K562 (cell line): ENCODE results near the gene FZD4. TPM values are rescaled to one million over a fixed set of nuclear protein-coding genes. Genes with fewer than 3 reads are reported as not detected.
A peak's percentile ranks its signal among the peaks of the same experiment; 100 is the strongest.

Experiments used
- ATF7 ChIP-seq: fragments of 450-650 bp; IDR thresholded peaks from 2 replicates; pipeline ENCODE4 v1.7.1; 2014; ENCODE audit warnings: mild to moderate bottlenecking, moderate library complexity
- CAMTA2 ChIP-seq: fragments of 250-450 bp; sonication (Bioruptor Pico); conservative IDR thresholded peaks from 2 replicates; pipeline ENCODE4 v1.5.1; 2022
- CBX8 ChIP-seq: fragments of 200-600 bp; sonication (generic); IDR thresholded peaks from 2 replicates; pipeline ENCODE4 v1.6.1; 2012; ENCODE audit warnings: borderline replicate concordance, mixed run types, low read depth, mild to moderate bottlenecking, moderate library complexity, mixed read lengths, low read length, control low read depth, inconsistent platforms; ENCODE audit not compliant: poor library complexity, severe bottlenecking; ENCODE audit errors: extremely low read depth
- CTBP1 ChIP-seq: fragments of 450-650 bp; IDR thresholded peaks from 2 replicates; pipeline ENCODE4 v1.6.1; 2016; ENCODE audit warnings: borderline replicate concordance
- DEAF1 ChIP-seq: fragments of 450-650 bp; formaldehyde crosslinking; IDR thresholded peaks from 2 replicates; pipeline ENCODE4 v1.4.0; 2020; ENCODE audit warnings: mild to moderate bottlenecking, moderate library complexity
- HDAC1 ChIP-seq, 2 experiments: fragments of 450-650 bp; IDR thresholded peaks; 2 replicates each; pipeline ENCODE4 v1.6.1; 2016 to 2017; ENCODE audit warnings: inconsistent platforms in 1 of 2, mild to moderate bottlenecking in 1 of 2, moderate library complexity in 1 of 2
- MCM3 ChIP-seq: fragments of 450-650 bp; IDR thresholded peaks from 2 replicates; pipeline ENCODE4 v1.6.1; 2016
- PHF20 ChIP-seq: fragments of 450-650 bp; IDR thresholded peaks from 2 replicates; pipeline ENCODE4 v1.6.1; 2018; ENCODE audit not compliant: partially characterized antibody
- RBM25 ChIP-seq: fragments of 200-400 bp; formaldehyde crosslinking; IDR thresholded peaks from 2 replicates; pipeline ENCODE4 v1.6.1; 2018; ENCODE audit warnings: low read length, low read depth, moderate library complexity; ENCODE audit not compliant: severe bottlenecking
- ZNF143 ChIP-seq: sonication (generic); formaldehyde crosslinking; IDR thresholded peaks from 2 replicates; pipeline ENCODE4 v1.9.0; 2022; ENCODE audit warnings: mild to moderate bottlenecking, missing genetic modification reagents
- ZNF431 ChIP-seq: sonication (generic); formaldehyde crosslinking; IDR thresholded peaks from 2 replicates; pipeline ENCODE4 v1.8.0; 2022; ENCODE audit warnings: mild to moderate bottlenecking, missing genetic modification reagents
- ZNF695 ChIP-seq: fragments of 450-650 bp; formaldehyde crosslinking; IDR thresholded peaks from 2 replicates; pipeline ENCODE4 v1.4.0; 2020; ENCODE audit warnings: mild to moderate bottlenecking, moderate library complexity
- polyA plus RNA-seq, 8 experiments: library from polyadenylated mRNA; depleted of rRNA in 4 of 8; stranded (reverse) in 5 of 8; unstranded in 3 of 8; fragments of >200 nt; fragmentation: Nextera tagmentation in 2 of 8; fragmentation: Illumina TruSeq in 1 of 8; extraction: Ambion mirVana in 2 of 8; extraction: Trizol in 1 of 8; gene quantifications; 2 replicates each; pipeline versions ENCODE4 v1.2.1 to v1.2.3, GENCODE V29; 2011 to 2014; ENCODE audit warnings: inconsistent platforms in 1 of 8, missing spikeins in 1 of 8
- total RNA-seq, 7 experiments: library from RNA; depleted of rRNA in 6 of 7; stranded (reverse); fragments of >200 nt in 6 of 7; fragmentation: Illumina TruSeq in 2 of 7; extraction: Trizol in 2 of 7; gene quantifications; 2 replicates each; pipeline versions ENCODE4 v1.2.1 to v1.2.3, GENCODE V29; 2011 to 2021; ENCODE audit warnings: low replicate concordance in 1 of 7
- TF ChIP-seq, protein P1 (sequence below), 2 experiments: fragments of 450-650 bp in 1 of 2; sonication (generic) in 1 of 2; formaldehyde crosslinking in 1 of 2; IDR thresholded peaks; 2 replicates each; pipeline versions ENCODE4 v1.7.1 to v1.9.0; 2016 to 2022; ENCODE audit warnings: inconsistent platforms in 1 of 2, mild to moderate bottlenecking in 1 of 2, missing genetic modification reagents in 1 of 2
- TF ChIP-seq, protein P2 (sequence below), 3 experiments: IDR thresholded peaks in 2 of 3; conservative IDR thresholded peaks in 1 of 3; 2 replicates each; pipeline ENCODE4 v1.5.1; 2011 to 2012; ENCODE audit warnings: low read length in 3 of 3, mild to moderate bottlenecking in 3 of 3, control low read depth in 2 of 3, improper control_type of control experiment in 1 of 3, inconsistent platforms in 1 of 3, low read depth in 1 of 3, mixed read lengths in 1 of 3, moderate library complexity in 1 of 3; ENCODE audit not compliant: insufficient read depth in 2 of 3

The FZD4 gene
- total and polyA plus RNA-seq, 9 of the 15 experiments (the other 6 are each of a cell fraction or from before 2014, with no cell fraction given), result 1.2 to 7.9 (median 5.8) TPM

DNA sequence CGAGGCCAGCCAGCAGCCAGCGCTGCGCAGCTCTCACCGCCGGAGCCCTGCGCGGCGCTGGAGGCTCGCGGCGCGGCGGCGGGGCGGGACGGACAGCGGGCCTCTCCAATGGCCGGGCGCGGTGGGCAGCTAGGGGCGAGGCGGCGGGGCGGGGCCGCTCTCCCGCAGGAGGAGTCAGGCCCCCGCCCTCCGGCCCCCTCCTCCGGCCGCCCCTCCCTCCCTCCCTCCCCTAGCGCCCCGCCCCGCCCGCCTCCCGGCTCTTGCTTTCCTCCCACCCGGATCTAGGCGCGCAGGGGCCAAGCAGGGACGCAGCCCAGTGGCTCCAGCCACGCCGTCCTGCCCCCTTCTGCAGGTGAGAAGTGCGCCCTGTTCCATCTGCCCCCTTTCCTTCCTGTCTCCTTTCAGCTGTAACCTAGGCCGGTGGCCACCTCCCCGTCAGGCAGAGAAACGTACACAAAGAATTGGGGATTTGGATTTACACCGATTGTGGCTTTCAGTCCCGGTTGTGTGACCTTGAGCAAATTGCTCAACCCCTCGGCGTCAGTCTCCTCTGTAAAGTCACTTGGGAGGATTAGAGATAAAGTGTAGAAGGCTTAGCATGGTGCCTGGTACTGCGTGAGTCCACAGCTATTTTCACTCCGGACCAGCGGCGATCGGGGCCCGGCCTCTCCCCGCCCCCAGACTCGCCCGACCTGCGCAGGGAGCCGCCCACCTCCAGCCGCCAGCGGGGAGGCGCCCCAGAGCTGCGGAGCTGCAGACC is at the start of gene FZD4 (continued):
- TF ChIP-seq, protein P1, sequence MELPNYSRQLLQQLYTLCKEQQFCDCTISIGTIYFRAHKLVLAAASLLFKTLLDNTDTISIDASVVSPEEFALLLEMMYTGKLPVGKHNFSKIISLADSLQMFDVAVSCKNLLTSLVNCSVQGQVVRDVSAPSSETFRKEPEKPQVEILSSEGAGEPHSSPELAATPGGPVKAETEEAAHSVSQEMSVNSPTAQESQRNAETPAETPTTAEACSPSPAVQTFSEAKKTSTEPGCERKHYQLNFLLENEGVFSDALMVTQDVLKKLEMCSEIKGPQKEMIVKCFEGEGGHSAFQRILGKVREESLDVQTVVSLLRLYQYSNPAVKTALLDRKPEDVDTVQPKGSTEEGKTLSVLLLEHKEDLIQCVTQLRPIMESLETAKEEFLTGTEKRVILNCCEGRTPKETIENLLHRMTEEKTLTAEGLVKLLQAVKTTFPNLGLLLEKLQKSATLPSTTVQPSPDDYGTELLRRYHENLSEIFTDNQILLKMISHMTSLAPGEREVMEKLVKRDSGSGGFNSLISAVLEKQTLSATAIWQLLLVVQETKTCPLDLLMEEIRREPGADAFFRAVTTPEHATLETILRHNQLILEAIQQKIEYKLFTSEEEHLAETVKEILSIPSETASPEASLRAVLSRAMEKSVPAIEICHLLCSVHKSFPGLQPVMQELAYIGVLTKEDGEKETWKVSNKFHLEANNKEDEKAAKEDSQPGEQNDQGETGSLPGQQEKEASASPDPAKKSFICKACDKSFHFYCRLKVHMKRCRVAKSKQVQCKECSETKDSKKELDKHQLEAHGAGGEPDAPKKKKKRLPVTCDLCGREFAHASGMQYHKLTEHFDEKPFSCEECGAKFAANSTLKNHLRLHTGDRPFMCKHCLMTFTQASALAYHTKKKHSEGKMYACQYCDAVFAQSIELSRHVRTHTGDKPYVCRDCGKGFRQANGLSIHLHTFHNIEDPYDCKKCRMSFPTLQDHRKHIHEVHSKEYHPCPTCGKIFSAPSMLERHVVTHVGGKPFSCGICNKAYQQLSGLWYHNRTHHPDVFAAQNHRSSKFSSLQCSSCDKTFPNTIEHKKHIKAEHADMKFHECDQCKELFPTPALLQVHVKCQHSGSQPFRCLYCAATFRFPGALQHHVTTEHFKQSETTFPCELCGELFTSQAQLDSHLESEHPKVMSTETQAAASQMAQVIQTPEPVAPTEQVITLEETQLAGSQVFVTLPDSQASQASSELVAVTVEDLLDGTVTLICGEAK (IDR thresholded peaks at IDR 0.05), result 0 out of 2 replicates have a peak, but pooled peaks have one; percentile 20
- TF ChIP-seq, protein P1 (CRISPR knock-in tag; IDR thresholded peaks at IDR 0.05), result no peak
- TF ChIP-seq CTBP1 (peak; percentile 61), ZNF695 (no peak), ZNF431 (CRISPR knock-in tag) (peak; percentile 58; the same call in 1 of the 2 replicates), DEAF1 (CRISPR knock-in tag) (no peak), PHF20 (peak; percentile 38), MCM3 (no peak), CBX8 (no peak), ZNF143 (no peak), HDAC1 (IDR thresholded peaks at IDR 0.05) (peak in 1 of 2 experiments; percentile 73; a peak in 1 of 4 replicates), CAMTA2 (CRISPR knock-in tag) (no peak), RBM25 (peak; percentile 95), ATF7 (peak; percentile 12; the same call in 1 of the 2 replicates)
- TF ChIP-seq, protein P2, sequence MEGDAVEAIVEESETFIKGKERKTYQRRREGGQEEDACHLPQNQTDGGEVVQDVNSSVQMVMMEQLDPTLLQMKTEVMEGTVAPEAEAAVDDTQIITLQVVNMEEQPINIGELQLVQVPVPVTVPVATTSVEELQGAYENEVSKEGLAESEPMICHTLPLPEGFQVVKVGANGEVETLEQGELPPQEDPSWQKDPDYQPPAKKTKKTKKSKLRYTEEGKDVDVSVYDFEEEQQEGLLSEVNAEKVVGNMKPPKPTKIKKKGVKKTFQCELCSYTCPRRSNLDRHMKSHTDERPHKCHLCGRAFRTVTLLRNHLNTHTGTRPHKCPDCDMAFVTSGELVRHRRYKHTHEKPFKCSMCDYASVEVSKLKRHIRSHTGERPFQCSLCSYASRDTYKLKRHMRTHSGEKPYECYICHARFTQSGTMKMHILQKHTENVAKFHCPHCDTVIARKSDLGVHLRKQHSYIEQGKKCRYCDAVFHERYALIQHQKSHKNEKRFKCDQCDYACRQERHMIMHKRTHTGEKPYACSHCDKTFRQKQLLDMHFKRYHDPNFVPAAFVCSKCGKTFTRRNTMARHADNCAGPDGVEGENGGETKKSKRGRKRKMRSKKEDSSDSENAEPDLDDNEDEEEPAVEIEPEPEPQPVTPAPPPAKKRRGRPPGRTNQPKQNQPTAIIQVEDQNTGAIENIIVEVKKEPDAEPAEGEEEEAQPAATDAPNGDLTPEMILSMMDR (IDR thresholded peaks at IDR 0.05 in 2 of 3, conservative IDR thresholded peaks at IDR 0.05 in 1 of 3; ENCODE audit: insufficient read depth in 2 of 3, low read depth in 1 of 3, low read length in 3 of 3), result peak; percentile 33 to 55 (median 42); a peak in 4 of 6 replicates
